HTR-8/SVneo (cell line): ENCODE measurements around the gene DCAF15.
"Not testable (repeated sequence)": the region's sequence is repeated elsewhere in the genome, so short reads cannot be mapped to it uniquely, and the experiment has no call there.

Experiments used
- DNase-seq: peaks from one replicate; pipeline ENCODE4 v3.0.0; 2011; ENCODE audit warnings: low spot score, mixed read lengths; ENCODE audit not compliant: insufficient read length
- FAIRE-seq: peaks from 2 replicates; lab custom pipeline; 2011; peaks lifted over from hg19 to GRCh38; lab: Jason Lieb, UNC

Gene DCAF15

GRCh38 chr19:13958043-13958442, 5.7 kb downstream of the DCAF15 start:
- FAIRE-seq (no peak), DNase-seq (no peak)

DNA sequence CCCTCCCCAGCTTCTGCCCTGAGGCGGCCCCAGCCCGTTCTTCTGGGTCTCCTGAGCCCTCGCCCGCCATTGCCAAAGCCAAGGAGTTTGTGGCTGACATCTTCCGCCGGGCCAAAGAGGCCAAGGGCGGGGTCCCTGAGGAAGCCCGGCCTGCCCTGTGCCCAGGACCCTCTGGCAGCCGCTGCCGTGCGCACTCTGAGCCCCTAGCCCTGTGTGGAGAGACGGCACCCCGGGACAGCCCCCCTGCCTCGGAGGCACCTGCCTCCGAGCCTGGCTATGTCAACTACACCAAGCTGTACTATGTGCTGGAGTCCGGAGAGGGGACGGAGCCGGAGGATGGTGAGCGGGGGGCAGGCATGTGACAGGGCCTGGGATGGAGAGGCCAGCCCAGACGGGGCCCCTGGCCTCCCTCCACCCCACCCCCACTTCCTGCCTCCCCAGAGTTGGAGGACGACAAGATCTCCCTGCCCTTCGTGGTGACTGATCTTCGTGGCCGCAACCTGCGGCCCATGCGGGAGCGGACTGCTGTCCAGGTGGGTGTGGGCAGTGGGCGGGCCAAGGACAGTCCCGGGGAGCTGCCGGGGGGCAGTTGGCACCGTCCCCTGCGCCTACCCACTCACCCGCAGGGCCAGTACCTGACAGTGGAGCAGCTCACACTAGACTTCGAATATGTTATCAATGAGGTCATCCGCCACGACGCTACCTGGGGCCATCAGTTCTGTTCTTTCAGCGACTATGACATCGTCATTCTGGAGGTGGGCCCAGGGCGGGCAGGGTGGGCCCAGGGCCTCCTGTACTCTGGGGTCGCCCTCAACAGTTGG, 7.0 kb downstream of the DCAF15 start:
- DNase-seq: no peak
- FAIRE-seq: no peak

DNA sequence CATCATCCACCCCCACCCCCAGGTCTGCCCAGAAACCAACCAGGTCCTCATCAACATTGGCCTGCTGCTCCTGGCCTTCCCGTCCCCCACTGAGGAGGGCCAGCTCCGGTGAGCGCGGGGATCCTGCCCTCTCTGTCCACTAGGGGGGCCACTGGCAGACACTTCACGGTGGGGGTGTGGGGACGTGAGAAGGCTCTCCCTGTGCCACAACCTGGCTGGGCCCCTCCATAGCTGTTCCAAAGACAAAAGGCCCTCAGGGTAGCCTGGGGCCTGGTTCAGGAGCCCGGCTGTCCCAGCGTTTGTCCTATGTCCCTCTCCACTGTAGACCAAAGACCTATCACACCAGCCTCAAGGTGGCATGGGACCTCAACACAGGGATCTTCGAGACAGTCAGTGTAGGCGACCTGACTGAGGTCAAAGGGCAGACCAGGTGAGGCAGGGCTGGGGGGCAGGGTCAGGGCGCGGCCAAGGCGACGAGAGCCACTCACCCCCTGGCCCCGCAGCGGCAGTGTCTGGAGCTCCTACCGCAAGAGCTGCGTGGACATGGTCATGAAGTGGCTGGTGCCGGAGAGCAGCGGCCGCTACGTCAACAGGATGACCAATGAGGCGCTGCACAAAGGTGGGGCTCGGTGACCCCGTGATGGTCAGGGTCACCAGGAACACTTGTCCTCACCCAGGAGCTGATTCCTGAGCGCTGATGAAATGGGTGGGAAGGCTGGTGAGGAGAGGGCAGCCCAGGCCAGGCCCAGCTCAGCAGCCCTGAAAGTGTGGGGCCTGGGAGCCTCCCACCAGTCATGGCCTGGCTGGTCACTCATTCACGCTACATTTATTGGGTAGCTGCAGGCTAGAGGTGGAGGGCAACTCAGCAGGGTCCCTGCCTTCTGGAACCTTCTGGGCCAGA, 7.9 kb downstream of the DCAF15 start:
- FAIRE-seq: no peak
- peak; percentile 41 for DNase-seq

DNA sequence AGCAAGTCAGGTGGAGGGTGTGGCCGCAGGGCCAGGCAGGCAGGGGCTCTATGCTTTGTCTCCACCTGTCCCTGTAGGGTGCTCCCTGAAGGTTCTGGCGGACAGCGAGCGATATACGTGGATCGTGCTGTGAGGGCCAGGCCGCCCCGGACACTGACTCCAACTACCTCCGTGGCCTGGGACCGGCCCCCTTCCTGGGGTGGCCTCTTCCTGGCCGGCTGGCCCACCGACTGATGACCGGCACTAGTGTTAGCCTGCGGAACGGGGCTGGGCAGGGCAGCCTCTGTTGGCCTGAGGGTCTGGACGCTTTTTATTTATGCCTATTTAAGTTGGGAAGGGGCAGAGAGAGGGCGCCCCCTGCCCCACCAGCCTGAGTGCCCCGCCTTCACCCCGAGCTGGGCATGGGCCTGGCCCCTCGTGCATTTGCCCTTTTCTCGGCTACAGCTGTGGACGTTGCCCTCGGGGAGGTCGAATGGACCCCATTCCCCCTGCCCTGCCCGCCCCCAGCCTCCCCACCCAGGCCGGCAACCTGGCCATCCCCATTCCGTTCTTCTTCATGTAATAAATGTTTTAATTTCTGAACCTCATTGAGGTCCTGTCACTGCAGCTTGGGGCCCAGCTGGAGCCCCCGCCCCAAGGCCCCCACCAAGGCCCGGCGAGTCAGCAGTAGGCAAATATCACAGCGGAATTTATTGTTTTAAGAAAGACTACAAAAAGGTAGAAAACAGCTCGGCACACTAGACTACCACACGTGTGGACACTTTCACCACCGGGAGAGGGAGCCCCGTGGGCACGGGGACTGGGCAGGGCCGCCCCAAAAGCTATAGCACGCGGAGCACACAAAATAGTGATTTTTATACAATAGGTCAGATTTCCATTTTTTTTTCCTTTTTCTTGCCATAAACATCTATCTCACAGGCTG, 8.8 kb downstream of the DCAF15 start:
- no peak for FAIRE-seq

DNA sequence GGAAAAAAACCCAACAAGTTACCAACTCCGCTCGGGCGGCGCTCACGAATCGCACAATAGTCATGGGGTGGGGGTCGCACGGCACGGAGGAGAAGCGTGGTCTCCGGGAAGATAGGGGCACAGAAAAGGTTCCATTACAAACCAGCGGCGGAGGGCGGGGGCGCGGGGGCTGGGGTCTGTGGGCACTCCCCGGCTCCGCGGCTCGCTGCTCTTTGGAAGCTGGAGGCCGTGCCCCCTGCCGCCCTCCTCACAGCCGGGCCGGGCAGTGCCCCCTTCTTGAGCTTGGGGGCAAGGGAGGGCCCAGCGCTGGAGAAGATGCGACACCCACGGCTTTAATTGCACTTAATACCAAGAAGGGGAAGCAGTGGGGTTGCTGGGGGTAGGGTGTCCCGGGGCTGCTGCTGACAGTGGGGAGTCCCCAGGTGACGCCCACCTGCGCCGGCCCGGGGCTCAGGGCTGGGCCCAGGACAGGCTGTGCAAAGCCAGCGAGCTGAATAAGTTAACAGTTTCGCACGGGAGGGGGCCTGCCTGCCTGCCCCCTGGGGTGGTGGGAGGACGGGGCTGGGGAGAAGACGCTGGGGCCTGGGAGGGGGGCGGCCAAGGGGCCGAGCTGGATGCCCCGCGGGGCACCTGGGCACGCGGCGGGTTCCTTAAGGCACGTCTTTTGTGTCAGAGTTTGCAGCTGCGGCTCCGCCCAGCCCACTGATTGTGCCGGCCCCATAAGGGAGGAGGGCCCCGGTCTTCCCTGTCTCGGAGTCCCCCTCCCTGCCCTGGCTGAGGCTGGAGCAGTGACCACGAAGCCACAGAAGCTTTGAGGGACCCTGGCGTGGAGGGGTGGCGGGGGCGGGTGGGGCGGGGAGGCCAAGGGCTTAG, 9.8 kb downstream of the DCAF15 start:
- FAIRE-seq (no peak), DNase-seq (no peak)

More for the DNA sequence above, 8.8 kb downstream of the DCAF15 start:
- no peak for DNase-seq

- DNase-seq: no peak
Observed at GRCh38 chr19:13962699-13963602, 10.6 kb downstream of the DCAF15 start.

GRCh38 chr19:13963603-13964105, 11.3 kb downstream of the DCAF15 start:
- FAIRE-seq: no peak
- no peak for DNase-seq

More at GRCh38 chr19:13962699-13963602, 10.6 kb downstream of the DCAF15 start:
- FAIRE-seq: no peak

DNA sequence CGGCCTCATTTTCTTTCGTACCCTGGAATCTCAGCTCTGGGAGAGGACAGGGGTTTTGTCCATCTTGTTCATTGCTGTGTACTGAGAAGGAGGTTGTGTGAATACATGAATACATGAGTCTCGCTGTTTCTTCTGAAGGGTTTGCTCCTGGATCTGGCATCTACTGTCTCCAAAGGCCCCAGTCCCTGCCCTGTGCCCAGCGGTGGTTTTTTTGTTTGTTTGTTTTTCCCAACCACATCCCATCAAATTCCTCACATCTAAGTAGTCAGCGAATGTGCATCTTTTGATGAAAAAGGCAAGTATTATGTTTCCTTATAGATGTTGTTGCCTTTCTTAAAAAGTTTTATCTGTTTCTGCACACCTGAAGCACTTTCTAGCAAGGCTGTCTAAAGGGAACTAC, 12.5 kb downstream of the DCAF15 start:
- FAIRE-seq (no peak), DNase-seq (no peak)

DNA sequence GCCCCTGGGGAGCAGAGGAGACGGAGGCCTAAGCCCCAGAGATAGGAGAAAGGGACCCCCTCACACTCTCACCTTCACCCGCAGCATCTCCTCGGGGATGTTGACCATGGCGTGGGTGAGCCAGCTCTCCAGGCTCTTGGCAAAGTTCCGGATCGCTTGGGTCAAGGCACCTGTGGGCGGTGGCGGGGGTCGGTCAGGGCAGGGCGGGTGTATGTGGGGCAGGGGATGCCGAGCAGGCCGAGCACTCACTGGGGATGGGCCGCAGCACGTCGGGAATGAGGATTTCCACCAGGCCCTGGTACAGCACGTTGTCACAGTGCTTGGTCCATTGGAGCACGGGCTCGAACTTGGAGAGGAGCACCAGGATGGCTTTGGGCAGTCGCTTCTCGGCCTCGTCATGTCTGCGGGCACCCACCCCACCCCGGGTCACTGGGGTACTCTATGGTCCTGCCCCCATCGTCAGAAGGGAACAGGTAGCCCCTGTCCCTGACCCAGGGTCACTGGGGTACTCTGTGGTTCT, 13.1 kb downstream of the DCAF15 start:
- no peak for FAIRE-seq
- DNase-seq: no peak

DNA sequence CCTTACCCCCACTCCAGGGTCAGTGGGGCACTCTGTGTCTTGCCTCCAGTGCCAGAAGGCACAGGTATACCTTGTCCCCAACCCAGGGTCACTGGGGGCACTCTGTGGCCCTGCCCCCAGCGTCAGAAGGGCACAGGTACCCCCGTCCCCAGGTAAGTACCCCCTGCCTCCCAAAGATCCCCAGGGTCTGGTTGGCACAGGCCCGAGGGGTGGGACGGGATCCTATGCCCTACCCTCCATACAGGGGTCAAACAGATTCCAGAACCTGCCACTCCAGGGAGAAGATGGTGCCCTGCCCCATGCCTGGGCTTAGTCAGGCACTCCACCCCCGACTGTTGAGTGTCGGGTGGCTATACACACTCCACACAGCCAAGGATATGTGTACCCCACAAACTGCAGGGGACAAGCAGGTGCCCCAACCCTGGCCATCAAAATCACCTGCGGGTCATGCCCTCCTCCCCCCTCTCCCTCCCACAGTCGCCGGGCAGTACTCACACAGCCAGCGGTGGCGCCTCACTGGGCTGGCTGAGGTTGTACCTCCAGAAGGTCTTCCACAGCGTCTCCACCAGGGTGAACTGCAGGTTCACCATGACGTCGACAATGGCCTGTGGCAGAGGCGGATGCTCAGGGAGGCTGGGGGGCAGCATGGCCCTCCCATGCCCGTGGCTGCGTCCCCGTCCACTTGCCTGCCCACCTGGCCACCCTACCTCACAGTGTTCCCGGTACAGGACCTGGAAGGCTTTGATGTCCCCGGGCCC, 13.8 kb downstream of the DCAF15 start:
- DNase-seq (no peak), FAIRE-seq (no peak)

DNA sequence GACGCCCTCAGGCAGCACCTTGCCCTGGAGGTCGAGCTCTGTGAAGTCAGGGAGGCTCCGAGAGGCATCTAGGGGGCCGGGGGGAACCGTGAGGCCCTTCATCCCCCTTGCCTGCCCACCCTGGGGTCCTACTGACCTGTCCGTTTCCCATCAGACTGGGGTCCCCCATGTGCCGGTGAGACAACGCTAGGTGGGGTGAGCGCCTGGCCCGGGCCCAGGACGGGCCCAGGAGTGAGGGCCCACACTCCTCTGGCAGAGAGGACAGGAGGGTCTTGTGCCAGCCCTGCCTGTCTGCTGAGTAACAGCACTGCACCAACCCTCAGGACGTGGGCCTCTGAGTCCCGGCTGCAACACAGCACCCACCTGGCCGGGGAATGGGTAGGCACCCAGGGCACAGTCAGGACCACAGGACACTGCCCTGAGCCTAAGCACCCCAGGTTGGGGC, 14.4 kb downstream of the DCAF15 start:
- FAIRE-seq (no peak), DNase-seq (no peak)

GRCh38 chr19:13967206-13967605, 14.9 kb downstream of the DCAF15 start:
- FAIRE-seq, DNase-seq: not testable (repeated sequence)

GRCh38 chr19:13968383-13968935, 16.1 kb downstream of the DCAF15 start:
- DNase-seq: no peak
- FAIRE-seq: no peak

- no peak for FAIRE-seq
Observed at GRCh38 chr19:13968999-13969398, 16.7 kb downstream of the DCAF15 start.

DNA sequence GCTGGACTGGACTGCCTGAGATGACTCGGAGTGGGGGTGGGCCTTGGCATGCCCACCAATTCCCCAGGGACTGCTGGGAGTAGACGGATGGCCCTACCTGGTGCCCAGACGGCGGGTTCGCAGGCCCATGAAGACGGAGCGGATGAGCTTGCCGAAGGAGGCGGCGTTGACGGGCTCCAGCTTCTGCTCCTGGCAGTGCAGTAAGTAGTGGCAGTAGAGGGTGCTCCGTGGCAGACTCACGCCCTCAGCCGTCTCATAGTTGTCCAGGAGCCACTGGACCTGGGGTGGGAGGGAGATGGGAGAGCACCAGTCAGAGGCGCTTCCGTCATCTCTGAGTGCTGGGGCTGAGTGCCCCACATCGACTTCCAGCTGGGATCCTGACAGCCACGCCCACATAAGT, 17.6 kb downstream of the DCAF15 start:
- no peak for FAIRE-seq
- DNase-seq: no peak

More at GRCh38 chr19:13968999-13969398, 16.7 kb downstream of the DCAF15 start:
- DNase-seq: no peak

GRCh38 chr19:13971868-13972267, 19.6 kb downstream of the DCAF15 start:
- not testable (repeated sequence) for FAIRE-seq, DNase-seq
